SK-N-SH treated with all-trans-retinoic acid at 6 μM for 48 hours (cell line): ENCODE measurements around the gene MACF1.

Experiments used
- ESRRG ChIP-seq: fragments of 250-450 bp; sonication (Bioruptor Pico); IDR thresholded peaks from 2 replicates; pipeline ENCODE4 v1.6.1; 2021; ENCODE audit warnings: mild to moderate bottlenecking
- ISL1 ChIP-seq: fragments of 250-450 bp; sonication (Bioruptor Pico); IDR thresholded peaks from 2 replicates; pipeline ENCODE4 v2.1.2; 2022; ENCODE audit warnings: mild to moderate bottlenecking, moderate library complexity
- OSR1 ChIP-seq: fragments of 250-450 bp; sonication (Bioruptor Pico); IDR thresholded peaks from 2 replicates; pipeline ENCODE4 v1.8.0; 2022; ENCODE audit warnings: moderate library complexity, mild to moderate bottlenecking, inconsistent platforms
- PPARA ChIP-seq: fragments of 250-450 bp; sonication (Bioruptor Pico); IDR thresholded peaks from 2 replicates; pipeline ENCODE4 v1.5.0; 2020; ENCODE audit warnings: mild to moderate bottlenecking, borderline replicate concordance
- SNAI2 ChIP-seq: fragments of 250-450 bp; sonication (Bioruptor Pico); IDR thresholded peaks from 2 replicates; pipeline ENCODE4 v1.5.0; 2020; ENCODE audit warnings: mild to moderate bottlenecking, moderate library complexity
- TOX ChIP-seq: fragments of 250-450 bp; sonication (Bioruptor Pico); IDR thresholded peaks from 2 replicates; pipeline ENCODE4 v1.8.0; 2021; ENCODE audit warnings: mild to moderate bottlenecking, moderate library complexity, borderline replicate concordance
- ZFP30 ChIP-seq: fragments of 450-650 bp; formaldehyde crosslinking; IDR thresholded peaks from 2 replicates; pipeline ENCODE4 v1.5.0; 2022; ENCODE audit warnings: mild to moderate bottlenecking, moderate library complexity
- ZNF8 ChIP-seq: fragments of 450-650 bp; formaldehyde crosslinking; IDR thresholded peaks from 2 replicates; pipeline ENCODE4 v1.5.0; 2020; ENCODE audit warnings: mild to moderate bottlenecking, moderate library complexity

GRCh38 chr1:39436842-39437241, 232.3 kb downstream of the MACF1 start:
- TF ChIP-seq PPARA (CRISPR knock-in tag) (no peak), SNAI2 (CRISPR knock-in tag) (no peak), ESRRG (CRISPR knock-in tag) (no peak), ISL1 (CRISPR knock-in tag) (no peak), ZNF8 (no peak), OSR1 (CRISPR knock-in tag) (no peak), ZFP30 (CRISPR knock-in tag) (no peak), TOX (CRISPR knock-in tag) (no peak)
